Measurements from ENCODE around the gene PAX7.

PAX7 gene

GRCh38 chr1:18662286-18662639, 31.6 kb downstream of the PAX7 start (continued):
- TF ChIP-seq POU6F1 (CRISPR knock-in tag; IDR thresholded peaks at IDR 0.05; ENCODE audit: borderline replicate concordance, low read depth) (no peak), SNAI2 (CRISPR knock-in tag; IDR thresholded peaks at IDR 0.05) (no peak), CSDC2 (CRISPR knock-in tag; IDR thresholded peaks at IDR 0.05) (no peak), CSRNP3 (CRISPR knock-in tag; IDR thresholded peaks at IDR 0.05) (no peak), BACH2 (CRISPR knock-in tag; IDR thresholded peaks at IDR 0.05; ENCODE audit: borderline replicate concordance) (no peak), ZNF70 (CRISPR knock-in tag; IDR thresholded peaks at IDR 0.05) (no peak), ESRRG (CRISPR knock-in tag; IDR thresholded peaks at IDR 0.05) (no peak), PATZ1 (CRISPR knock-in tag; IDR thresholded peaks at IDR 0.05; ENCODE audit: borderline replicate concordance) (no peak), PPARA (CRISPR knock-in tag; IDR thresholded peaks at IDR 0.05; ENCODE audit: borderline replicate concordance) (no peak), ZNF565 (CRISPR knock-in tag; conservative IDR thresholded peaks at IDR 0.05; ENCODE audit: low read depth) (no peak), GLIS3 (CRISPR knock-in tag; IDR thresholded peaks at IDR 0.05) (no peak)

GRCh38 chr1:18666317-18666920, 35.8 kb downstream of the PAX7 start:
- TF ChIP-seq TOX (CRISPR knock-in tag; IDR thresholded peaks at IDR 0.05; ENCODE audit: borderline replicate concordance) (no peak), POU6F1 (CRISPR knock-in tag; IDR thresholded peaks at IDR 0.05; ENCODE audit: borderline replicate concordance, low read depth) (no peak), ZFP30 (CRISPR knock-in tag; IDR thresholded peaks at IDR 0.05) (no peak), TSHZ2 (CRISPR knock-in tag; IDR thresholded peaks at IDR 0.05) (no peak), ESRRG (CRISPR knock-in tag; IDR thresholded peaks at IDR 0.05) (no peak), CREB5 (CRISPR knock-in tag; IDR thresholded peaks at IDR 0.05; ENCODE audit: low read depth) (no peak), SNAI2 (CRISPR knock-in tag; IDR thresholded peaks at IDR 0.05) (no peak), RARB (CRISPR knock-in tag; IDR thresholded peaks at IDR 0.05) (no peak), CSDC2 (CRISPR knock-in tag; IDR thresholded peaks at IDR 0.05) (no peak), ZNF70 (CRISPR knock-in tag; IDR thresholded peaks at IDR 0.05) (no peak), PATZ1 (CRISPR knock-in tag; IDR thresholded peaks at IDR 0.05; ENCODE audit: borderline replicate concordance) (no peak), ISL1 (CRISPR knock-in tag; IDR thresholded peaks at IDR 0.05) (no peak), ARNTL (CRISPR knock-in tag; IDR thresholded peaks at IDR 0.05; ENCODE audit: borderline replicate concordance, low read depth) (no peak), BACH2 (CRISPR knock-in tag; IDR thresholded peaks at IDR 0.05; ENCODE audit: borderline replicate concordance) (no peak)
- ATAC-seq: no peak
